ENCODE results near the gene SURF4. TPM values are rescaled to one million over a fixed set of nuclear protein-coding genes. Genes with fewer than 3 reads are reported as not detected.

Gene SURF4
- polyA plus RNA-seq, 3 donors, result 61.4 to 175 (median 157) TPM

DNA sequence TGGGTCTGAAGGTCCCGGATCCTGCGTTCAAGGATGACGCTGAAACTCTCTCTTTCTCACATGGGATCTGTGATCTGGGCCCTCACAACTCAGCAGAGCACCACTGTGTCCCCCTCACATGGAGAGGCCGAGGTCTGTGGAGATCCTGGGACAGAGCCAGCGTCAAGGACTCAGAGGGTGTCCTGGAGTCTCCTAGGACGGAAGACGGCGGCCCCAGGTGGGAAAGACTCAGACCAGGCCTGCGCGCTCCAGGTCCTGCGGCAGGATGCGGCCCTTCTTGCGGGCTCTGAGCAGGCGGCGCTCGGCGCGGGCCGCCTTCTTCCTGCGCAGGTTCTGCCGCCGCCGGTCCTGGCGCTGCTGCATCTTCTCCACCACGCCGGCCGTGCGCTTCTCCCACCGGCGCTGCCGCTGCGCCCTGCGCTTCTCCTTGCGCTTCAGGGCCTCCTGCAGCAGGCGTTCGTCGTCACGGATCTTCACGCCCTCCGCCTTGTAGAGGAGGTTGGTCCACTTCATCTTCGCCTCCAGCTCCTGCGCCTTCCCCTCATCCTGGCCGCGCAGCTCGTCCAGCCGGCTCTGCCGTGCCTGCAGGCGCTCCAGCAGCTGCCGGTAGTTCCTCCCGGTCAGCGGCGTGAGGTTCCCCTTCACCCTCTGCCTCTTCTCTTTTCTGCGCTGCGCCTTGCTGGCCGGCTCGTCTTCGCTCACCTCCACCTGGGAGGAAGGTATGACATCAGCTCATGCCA lies 44.0 kb downstream of the SURF4 start:
- Mint-ChIP-seq H3K27ac (peak overlapping the region in 1 of 7 donors; percentile 46), H3K4me3 (no peak overlapping the region)

DNA sequence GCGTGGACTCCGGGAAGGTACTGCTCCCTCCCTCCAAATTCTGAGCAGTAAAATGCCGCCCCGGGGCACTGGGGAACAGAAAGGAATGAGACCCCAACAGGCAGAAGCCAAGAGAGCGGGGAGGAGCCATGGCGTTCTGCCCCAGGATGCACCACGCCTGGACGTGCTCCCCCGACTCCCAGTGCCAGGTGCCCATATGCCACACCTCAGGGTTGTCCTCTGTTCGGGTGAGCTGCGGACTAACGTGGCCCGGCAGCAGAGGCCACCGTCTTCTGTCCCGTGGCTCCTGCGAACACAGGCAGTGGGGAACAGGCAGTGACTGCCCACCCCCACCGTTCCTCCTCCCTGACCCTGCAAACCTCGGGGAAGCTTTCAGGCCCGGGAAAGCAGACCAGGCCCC lies 44.6 kb downstream of the SURF4 start:
- Histone ChIP-seq H3K4me3 (replicated peaks in 1 of 3; ENCODE audit: low read depth in 2 of 3, low read length in 3 of 3) (no peak overlapping the region), H3K27ac (ENCODE audit: low read depth in 1 of 2, low read length in 2 of 2) (no peak overlapping the region), H3K4me2 (replicated peaks; ENCODE audit: extremely low read depth, low read length, poor library complexity, severe bottlenecking) (no peak overlapping the region), H3K79me2 (ENCODE audit: insufficient read depth, low read length) (peaks cover 21% of the 10 kb centered on the region), H3K27me3 (ENCODE audit: control insufficient read depth in 2 of 2, insufficient read depth in 2 of 2, low read length in 2 of 2) (no peaks in the 10 kb centered on the region), H3K36me3 (replicated peaks in 1 of 2; ENCODE audit: control insufficient read depth in 1 of 2, insufficient read depth in 2 of 2, low read length in 2 of 2) (peaks cover 37 to 51% of the 10 kb centered on the region in 2 donors), H2AFZ (ENCODE audit: insufficient read depth, low read depth, low read length, poor library complexity, severe bottlenecking) (no peak overlapping the region), H4K20me1 (ENCODE audit: insufficient read depth, low read length) (peaks cover 48% of the 10 kb centered on the region), H3K9me3 (replicated peaks in 1 of 2; ENCODE audit: control insufficient read depth in 1 of 2, insufficient read depth in 1 of 2, low read length in 2 of 2) (no peaks in the 10 kb centered on the region), H3K4me1 (ENCODE audit: control insufficient read depth in 1 of 2, insufficient read depth in 2 of 2, low read length in 2 of 2) (peaks cover 13 to 26% of the 10 kb centered on the region in 2 donors), H3K9ac (ENCODE audit: insufficient read depth, low read length, poor library complexity, severe bottlenecking) (no peak overlapping the region)
- TF ChIP-seq, protein P1, sequence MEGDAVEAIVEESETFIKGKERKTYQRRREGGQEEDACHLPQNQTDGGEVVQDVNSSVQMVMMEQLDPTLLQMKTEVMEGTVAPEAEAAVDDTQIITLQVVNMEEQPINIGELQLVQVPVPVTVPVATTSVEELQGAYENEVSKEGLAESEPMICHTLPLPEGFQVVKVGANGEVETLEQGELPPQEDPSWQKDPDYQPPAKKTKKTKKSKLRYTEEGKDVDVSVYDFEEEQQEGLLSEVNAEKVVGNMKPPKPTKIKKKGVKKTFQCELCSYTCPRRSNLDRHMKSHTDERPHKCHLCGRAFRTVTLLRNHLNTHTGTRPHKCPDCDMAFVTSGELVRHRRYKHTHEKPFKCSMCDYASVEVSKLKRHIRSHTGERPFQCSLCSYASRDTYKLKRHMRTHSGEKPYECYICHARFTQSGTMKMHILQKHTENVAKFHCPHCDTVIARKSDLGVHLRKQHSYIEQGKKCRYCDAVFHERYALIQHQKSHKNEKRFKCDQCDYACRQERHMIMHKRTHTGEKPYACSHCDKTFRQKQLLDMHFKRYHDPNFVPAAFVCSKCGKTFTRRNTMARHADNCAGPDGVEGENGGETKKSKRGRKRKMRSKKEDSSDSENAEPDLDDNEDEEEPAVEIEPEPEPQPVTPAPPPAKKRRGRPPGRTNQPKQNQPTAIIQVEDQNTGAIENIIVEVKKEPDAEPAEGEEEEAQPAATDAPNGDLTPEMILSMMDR (IDR thresholded peaks at IDR 0.05), result no peak
- peaks cover 41 to 53% of the 10 kb centered on the region in 2 donors for H3K36me3 Mint-ChIP-seq
- no peak overlapping the region for H3K4me3 Mint-ChIP-seq
- intact Hi-C loops (cut with micrococcal nuclease), result loop anchor here in 1 of 2 donors (10.0 kb wide), 2 partner anchors 146 to 386 kb away; partner anchors contain the start of gene TSC1
- WGBS (ENCODE audit: insufficient coverage), result 97% methylated on average over 19 of the region's 19 CpGs
- no peaks in the 10 kb centered on the region for H3K27me3 Mint-ChIP-seq (ENCODE audit: low read depth in 3 of 3)
- no peak for DNase-seq
- H3K4me1 Mint-ChIP-seq, result peaks cover 23% of the 10 kb centered on the region
- no peaks in the 10 kb centered on the region for H3K9me3 Mint-ChIP-seq
- peak overlapping the region in 3 of 7 donors; percentile 32 to 46 (median 37) for H3K27ac Mint-ChIP-seq

More for the DNA sequence above, 44.0 kb downstream of the SURF4 start:
- no peaks in the 10 kb centered on the region for H3K9me3 ChIP-seq (replicated peaks in 1 of 2; ENCODE audit: control insufficient read depth in 1 of 2, insufficient read depth in 1 of 2, low read length in 2 of 2)
- peaks cover 21% of the 10 kb centered on the region for H3K79me2 ChIP-seq (ENCODE audit: insufficient read depth, low read length)
- H4K20me1 ChIP-seq (ENCODE audit: insufficient read depth, low read length), result peaks cover 48% of the 10 kb centered on the region
- no peak overlapping the region for H2AFZ ChIP-seq (ENCODE audit: insufficient read depth, low read depth, low read length, poor library complexity, severe bottlenecking)
- no peak overlapping the region for H3K4me3 ChIP-seq (replicated peaks in 1 of 3; ENCODE audit: low read depth in 2 of 3, low read length in 3 of 3)
- H3K27ac ChIP-seq (ENCODE audit: low read depth in 1 of 2, low read length in 2 of 2), result no peak overlapping the region
- H3K9ac ChIP-seq (ENCODE audit: insufficient read depth, low read length, poor library complexity, severe bottlenecking), result no peak overlapping the region
- intact Hi-C loops (cut with micrococcal nuclease), result loop anchor here in 1 of 2 donors (10.0 kb wide), 2 partner anchors 147 to 387 kb away; partner anchors contain the start of gene TSC1
- H3K4me1 ChIP-seq (ENCODE audit: control insufficient read depth in 1 of 2, insufficient read depth in 2 of 2, low read length in 2 of 2), result peaks cover 18 to 32% of the 10 kb centered on the region in 2 donors
- H3K36me3 ChIP-seq (replicated peaks in 1 of 2; ENCODE audit: control insufficient read depth in 1 of 2, insufficient read depth in 2 of 2, low read length in 2 of 2), result peaks cover 37 to 51% of the 10 kb centered on the region in 2 donors
- Mint-ChIP-seq H3K4me1 (peaks cover 27% of the 10 kb centered on the region), H3K9me3 (no peaks in the 10 kb centered on the region), H3K36me3 (peaks cover 41 to 54% of the 10 kb centered on the region in 2 donors), H3K27me3 (ENCODE audit: low read depth in 3 of 3) (no peaks in the 10 kb centered on the region)
- H3K4me2 ChIP-seq (replicated peaks; ENCODE audit: extremely low read depth, low read length, poor library complexity, severe bottlenecking), result no peak overlapping the region
- no peaks in the 10 kb centered on the region for H3K27me3 ChIP-seq (ENCODE audit: control insufficient read depth in 2 of 2, insufficient read depth in 2 of 2, low read length in 2 of 2)
- 98% methylated on average over 52 of the region's 57 CpGs for WGBS (ENCODE audit: insufficient coverage)
- TF ChIP-seq, protein P1 (IDR thresholded peaks at IDR 0.05), result no peak
- DNase-seq, result no peak

All from CD14-positive monocyte (primary cell).